GM18907 (cell line): ENCODE measurements around the gene CGB1.
"Not testable (repeated sequence)": the region's sequence is repeated elsewhere in the genome, so short reads cannot be mapped to it uniquely, and the experiment has no call there.

Experiments
- ATAC-seq: cut with Tn5 transposase; IDR thresholded peaks from one replicate; pipeline ENCODE4 v1.9.1; 2021; ENCODE audit warnings: mild to moderate bottlenecking, moderate library complexity; ENCODE audit not compliant: unreplicated experiment

CGB1 gene

DNA sequence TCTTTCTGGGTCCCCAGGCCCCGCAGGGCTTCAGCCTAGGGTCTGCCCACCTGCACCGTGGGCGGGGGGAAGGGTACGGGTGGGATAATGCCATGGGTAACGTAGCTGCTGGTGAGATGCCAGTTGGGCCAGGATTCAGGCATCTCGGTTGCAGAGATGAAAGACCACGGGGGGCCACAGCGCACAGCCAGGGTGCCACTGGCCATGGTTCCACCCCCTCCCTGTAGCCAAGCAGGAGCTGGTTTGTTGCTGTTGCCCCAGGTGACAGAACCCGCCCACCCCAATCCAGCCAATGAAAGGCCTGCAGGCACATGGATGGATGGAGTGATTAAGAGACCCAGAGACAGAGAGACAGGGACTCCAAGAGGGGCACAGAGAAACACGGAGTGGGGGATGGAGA is 21.9 kb upstream of the CGB1 start:
- ATAC-seq = no peak

DNA sequence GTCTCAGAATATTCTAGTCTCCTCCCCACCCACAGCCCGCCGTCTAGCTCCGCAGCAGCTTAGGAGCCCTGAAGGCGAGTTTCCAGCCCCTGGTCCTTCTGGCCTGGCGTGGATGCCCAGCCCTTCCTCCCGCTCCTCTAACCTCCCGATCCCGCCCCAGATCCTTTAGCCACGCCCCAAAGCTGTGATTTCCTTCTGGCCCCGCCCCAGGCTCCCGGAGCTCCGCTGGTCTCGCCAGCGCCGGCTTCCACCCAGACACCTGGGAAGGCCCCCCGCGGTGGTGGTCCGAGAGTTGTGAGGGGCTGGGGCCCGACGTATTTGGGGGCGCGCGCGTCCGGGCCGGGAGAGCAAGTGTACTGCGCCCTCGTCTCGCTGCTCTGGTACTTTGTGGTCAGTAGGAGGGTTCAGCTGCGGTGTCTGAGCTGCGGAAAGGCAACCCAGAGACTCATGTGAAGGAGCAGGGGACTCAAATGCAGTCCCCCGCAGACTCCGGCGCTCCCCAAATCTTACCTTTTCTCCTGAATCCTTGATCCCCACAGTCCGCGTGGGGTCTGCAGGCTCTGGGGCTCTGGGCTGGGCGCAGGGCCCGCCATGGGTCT is 21.0 kb upstream of the CGB1 start, which contains the start of gene CGB7:
TSS of gene CGB7 (minus strand) at position 114 of the 599 bp plus-strand sequence. CDS start 2,374 bp downstream, outside the sequence.
- no peak for ATAC-seq

DNA sequence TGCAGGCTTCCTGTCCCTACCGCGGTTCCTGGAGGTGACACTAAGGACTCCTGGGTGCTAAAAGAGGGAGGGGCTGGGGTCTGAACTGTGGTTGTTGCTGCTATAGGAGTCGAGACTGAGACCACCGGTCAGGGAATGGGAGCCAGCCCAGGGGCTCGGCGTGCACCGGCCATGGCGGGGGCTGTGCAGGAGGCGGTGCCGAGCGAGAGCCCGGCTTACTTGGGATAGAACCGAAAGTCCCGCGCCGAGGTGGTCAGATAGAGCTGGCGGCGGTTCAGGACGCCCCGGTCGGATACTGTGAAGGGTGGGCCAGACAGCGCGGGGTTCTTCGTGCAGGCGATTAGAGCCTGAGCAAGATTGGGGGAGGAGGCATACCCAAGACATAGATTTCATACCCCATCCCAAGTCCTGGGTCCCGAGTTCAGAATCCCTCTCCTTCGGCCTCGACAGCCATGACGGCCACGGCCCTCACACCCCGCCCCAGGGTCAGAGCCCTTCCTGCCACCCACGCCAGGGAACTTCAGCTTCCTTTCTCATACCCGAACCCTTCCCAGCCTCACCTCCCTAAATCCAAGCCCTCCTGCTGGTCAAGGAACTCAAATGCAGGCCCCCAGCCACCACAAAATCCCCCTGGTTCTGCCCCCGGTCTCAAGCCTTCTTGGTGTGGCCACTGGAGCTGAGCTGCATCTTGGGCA is 20.4 kb upstream of the CGB1 start:
- ATAC-seq = not testable (repeated sequence)

DNA sequence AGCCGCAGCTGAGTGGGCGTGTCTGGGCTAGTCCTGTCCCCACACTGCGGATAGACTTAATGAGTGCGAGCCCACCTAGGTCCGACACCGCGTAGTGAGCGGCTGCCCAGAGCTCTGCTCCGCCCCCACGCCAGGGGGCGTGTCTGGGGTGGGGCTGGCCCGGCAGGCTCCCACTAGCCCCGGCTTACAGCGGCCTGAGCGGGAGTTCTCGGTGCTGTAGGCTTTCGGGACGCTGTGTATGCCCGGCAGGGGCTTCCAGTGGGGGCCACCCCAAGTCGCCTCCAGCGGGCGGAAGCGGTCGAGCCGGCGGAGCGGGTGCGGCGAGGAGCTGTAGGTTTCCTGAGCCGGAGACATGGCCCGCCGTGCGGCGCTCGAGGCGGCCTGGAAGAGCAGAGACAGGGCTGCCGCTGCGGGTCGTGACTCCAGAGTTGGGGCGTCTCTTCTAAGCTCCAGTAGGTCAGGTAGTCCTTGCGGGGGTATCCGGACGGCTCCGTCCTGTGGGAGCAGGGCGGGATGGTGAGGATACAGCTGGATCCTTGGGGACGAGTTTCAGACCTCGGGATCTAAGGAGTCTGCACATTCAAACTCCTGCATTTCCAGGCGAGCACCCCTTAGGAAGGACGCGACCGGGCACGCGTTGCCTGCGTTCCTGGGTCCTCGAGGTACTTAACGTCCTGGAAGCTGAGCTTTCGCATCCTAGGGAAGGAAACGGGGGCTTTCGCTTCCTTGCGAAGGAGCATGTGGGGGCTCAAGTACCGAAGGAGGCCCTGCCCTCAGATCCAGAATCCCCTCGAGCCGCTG is 19.6 kb upstream of the CGB1 start:
- no peak for ATAC-seq

DNA sequence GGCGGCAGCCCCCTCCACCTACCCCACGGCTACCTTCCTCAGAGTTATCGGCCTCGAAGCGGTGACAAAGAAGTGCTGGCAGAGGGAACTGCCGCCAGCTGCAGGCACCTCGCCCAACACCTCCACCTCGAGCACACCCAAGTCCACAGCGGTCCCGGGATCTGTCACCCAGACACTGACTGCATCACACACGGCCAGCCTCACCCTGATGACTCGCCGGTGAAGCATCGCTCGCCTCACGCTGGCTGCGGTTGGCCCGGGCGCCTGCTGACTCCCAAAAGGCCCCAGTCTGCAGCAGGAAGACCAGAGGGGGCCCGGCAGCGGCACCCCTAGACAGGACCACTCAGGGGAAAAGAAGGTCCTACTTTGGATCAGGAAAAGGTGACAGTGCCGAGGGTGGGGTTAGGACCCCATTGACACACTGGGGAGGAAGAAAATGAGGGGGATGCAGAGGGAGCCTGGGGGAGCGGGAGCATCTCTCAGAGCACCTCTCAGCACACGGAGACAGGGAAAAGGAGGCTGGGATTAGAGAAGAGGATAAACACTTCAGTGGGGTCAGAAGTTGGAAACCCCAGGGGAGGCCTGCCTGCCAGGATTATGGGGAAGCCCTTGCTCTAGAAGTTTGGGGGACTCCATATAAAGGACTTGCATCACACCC is 13.8 kb upstream of the CGB1 start:
- ATAC-seq = not testable (repeated sequence)

DNA sequence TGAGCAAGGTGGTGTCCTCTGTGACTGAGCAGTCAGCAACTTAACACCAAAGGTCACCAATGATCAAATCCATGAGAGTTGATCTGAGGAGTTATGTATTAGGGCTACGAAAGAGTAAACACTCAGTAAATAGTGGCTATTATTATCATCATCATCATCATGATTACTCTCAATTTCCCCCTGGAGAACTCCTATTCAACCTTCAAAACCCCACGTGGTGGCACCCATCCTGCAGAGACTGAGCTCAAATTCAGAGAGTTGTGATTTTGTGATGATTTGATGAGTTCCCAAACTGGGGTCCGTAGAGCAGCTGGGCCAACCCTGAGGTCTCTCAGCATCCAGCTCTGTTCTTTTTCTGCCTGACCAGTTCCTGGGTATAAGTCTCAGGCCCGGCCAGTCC is 13.1 kb upstream of the CGB1 start:
- ATAC-seq = not testable (repeated sequence)

DNA sequence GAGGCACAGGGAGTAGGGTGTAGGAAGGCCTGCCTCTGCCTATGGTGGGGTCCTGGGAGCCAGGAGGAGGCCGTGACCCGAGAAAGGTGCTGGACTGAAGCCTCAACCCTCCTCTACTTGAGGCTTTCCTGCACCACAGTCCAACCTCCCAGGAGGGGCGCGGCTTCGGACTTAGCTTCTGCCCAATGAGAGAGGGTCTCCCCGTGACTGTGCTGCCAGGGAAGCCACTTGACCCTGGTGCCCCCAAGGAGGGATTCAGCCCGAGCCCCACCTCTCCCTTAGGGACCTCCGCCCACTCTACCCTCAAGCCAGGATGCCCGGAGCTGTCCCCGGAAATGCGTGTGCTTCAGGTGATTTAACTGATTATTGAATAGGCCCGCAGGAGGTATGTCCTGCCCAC is 12.3 kb upstream of the CGB1 start, which contains the start of gene CGB8:
TSS of gene CGB8 (minus strand) at position 101 of the 400 bp plus-strand sequence. CDS start 372 bp downstream, outside the sequence.
- not testable (repeated sequence) for ATAC-seq

DNA sequence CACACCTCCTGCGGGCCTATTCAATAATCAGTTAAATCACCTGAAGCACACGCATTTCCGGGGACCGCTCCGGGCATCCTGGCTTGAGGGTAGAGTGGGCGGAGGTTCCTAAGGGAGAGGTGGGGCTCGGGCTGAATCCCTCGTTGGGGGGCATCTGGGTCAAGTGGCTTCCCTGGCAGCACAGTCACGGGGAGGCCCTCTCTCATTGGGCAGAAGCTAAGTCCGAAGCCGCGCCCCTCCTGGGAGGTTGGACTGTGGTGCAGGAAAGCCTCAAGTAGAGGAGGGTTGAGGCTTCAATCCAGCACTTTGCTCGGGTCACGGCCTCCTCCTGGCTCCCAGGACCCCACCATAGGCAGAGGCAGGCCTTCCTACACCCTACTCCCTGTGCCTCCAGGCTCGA is 6.9 kb upstream of the CGB1 start, which contains the start of gene CGB5:
TSS of gene CGB5 (plus strand) at position 301 of the 400 bp plus-strand sequence. CDS start 362 bp downstream, outside the sequence.
- ATAC-seq = not testable (repeated sequence)

DNA sequence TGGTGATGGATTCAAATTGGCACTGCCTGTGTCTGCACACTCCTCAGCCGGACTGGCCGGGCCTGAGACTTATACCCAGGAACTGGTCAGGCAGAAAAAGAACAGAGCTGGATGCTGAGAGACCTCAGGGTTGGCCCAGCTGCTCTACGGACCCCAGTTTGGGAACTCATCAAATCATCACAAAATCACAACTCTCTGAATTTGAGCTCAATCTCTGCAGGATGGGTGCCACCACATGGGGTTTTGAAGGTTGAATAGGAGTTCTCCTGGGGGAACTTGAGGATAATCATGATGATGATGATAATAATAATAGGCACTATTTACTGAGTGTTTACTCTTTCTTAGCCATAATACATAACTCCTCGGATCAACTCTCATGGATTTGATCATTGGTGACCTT is 6.0 kb upstream of the CGB1 start:
- ATAC-seq = not testable (repeated sequence)

DNA sequence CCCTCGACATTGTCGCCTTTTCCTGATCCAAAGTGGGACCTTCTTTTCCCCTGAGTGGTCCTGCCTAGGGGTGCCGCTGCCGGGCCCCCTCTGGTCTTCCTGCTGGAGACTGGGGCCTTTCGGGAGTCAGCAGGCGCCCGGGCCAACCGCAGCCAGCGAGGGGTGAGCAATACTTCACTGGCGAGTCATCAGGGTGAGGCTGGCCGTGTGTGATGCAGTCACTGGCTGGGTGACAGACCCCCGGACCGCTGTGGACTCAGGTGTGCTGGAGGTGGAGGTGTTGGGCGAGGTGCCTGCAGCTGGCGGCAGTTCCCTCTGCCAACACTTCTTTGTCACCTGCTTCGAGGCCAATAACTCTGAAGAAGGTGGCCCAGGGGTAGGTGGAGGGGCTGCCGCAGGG is 5.5 kb upstream of the CGB1 start:
- no peak for ATAC-seq

DNA sequence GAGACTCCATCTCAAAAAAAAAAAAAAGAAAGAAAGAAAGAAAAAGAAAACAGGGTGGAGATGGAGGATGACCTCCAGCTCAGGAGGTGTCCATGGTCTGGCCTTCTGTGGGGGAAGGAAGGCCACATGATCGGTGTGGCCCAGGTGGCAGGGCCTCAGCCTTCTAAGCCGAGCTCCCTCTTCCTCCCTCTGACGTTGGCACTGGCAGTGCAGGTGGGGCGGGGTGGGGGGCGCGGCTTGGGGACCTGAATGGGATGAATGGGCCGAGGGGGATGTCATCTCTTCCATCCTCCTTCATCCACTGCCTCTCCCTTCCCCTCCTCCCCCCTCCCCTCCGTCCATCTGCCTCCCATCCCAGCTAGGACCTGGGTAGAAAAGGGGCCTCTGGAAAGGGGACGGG is 3.0 kb upstream of the CGB1 start:
- ATAC-seq = not testable (repeated sequence)

DNA sequence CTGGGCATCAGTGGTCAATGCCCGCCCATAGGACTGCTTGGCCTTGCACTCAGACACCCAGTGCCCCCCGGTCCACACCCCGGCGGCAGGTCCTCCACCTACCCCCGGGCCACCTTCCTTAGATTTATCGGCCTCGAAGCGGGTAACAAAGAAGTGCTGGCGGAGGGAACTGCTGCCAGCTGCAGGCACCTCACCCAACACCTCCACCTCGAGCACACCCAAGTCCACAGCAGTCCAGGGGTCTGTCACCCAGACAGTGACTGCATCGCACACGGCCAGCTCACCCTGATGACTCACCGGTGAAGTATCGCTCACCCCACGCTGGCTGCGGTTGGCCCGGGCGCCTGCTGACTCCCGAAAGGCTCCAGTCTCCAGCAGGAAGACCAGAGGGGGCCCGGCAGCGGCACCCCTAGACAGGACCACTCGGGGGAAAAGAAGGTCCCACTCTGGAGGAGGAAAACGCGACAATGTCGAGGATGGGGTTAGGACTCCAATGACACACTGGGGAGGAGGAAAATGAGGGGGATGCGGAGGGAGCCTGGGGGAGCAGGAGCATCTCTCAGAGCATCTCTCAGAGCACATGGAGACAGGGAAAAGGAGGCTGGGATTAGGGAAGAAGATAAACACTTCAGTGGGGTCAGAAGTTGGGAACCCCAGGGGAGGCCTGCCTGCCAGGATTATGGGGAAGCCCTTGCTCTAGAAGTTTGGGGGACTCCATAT is 2.0 kb upstream of the CGB1 start:
- ATAC-seq = not testable (repeated sequence)

DNA sequence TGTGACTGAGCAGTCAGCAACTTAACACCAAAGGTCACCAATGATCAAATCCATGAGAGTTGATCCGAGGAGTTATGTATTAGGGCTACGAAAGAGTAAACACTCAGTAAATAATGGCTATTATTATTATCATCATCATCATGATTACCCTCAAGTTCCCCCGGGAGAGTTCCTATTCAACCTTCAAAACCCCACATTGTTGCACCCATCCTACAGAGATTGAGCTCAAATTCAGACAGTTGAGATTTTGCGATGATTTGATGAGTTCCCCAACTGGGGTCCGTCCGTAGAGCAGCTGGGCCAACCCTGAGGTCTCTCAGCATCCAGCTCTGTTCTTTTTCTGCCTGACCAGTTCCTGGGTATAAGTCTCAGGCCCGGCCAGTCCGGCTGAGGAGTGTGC is 1.4 kb upstream of the CGB1 start:
- ATAC-seq = not testable (repeated sequence)

DNA sequence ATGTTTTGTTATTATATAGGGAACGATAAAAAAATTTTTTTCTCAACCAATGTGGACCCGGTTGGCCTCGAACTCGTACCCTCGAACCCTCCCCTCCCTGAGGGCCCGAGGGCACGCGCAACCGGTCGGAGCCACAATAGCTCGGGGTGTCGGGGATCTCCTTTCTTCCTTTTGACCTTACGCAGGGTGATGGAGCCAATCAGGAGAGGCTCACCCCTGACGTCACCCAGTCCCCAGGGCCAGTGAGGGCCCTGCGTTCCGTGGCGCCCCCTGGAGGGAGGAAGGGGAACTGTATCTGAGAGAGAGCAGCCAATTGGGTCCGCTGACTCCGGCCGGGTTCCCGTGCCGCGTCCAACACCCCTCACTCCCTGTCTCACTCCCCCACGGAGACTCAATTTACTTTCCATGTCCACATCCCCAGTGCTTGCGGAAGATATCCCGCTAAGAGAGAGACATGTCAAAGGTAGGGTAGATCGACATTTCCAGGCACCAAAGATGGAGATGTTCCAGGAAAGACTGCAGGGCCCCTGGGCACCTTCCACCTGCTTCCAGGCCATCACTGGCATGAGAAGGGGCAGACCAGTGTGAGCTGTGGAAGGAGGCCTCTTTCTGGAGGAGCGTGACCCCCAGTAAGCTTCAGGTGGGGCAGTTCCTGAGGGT is 4.9 kb downstream of the CGB1 start, which contains the start of gene CGB2:
TSS of gene CGB2 (plus strand) at position 249 of the 660 bp plus-strand sequence. CDS start at position 455, 206 bp downstream.
- not testable (repeated sequence) for ATAC-seq

DNA sequence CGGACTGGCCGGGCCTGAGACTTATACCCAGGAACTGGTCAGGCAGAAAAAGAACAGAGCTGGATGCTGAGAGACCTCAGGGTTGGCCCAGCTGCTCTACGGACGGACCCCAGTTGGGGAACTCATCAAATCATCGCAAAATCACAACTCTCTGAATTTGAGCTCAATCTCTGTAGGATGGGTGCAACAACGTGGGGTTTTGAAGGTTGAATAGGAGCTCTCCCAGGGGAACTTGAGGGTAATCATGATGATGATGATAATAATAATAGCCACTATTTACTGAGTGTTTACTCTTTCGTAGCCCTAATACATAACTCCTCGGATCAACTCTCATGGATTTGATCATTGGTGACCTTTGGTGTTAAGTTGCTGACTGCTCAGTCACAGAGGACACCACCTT is 6.4 kb downstream of the CGB1 start:
- not testable (repeated sequence) for ATAC-seq

DNA sequence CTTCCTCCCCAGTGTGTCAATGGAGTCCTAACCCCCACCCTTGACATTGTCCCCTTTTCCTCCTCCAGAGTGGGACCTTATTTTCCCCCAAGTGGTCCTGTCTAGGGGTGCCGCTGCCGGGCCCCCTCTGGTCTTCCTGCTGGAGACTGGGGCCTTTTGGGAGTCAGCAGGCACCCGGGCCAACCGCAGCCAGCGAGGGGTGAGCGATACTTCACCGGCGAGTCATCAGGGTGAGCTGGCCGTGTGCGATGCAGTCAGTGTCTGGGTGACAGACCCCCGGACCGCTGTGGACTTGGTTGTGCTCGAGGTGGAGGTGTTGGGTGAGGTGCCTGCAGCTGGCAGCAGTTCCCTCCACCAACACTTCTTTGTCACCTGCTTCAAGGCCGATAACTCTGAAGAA is 6.9 kb downstream of the CGB1 start:
- ATAC-seq = not testable (repeated sequence)

DNA sequence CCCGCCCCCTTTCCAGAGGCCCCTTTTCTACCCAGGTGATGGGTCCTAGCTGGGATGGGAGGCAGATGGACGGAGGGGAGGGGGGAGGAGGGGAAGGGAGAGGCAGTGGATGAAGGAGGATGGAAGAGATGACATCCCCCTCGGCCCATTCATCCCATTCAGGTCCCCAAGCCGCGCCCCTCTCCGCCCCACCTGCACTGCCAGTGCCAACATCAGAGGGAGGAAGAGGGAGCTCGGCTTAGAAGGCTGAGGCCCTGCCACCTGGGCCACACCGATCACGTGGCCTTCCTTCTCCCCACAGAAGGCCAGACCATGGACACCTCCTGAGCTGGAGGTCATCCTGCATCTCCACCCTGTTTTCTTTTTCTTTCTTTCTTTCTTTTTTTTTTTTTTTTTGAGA is 8.0 kb downstream of the CGB1 start:
- not testable (repeated sequence) for ATAC-seq

DNA sequence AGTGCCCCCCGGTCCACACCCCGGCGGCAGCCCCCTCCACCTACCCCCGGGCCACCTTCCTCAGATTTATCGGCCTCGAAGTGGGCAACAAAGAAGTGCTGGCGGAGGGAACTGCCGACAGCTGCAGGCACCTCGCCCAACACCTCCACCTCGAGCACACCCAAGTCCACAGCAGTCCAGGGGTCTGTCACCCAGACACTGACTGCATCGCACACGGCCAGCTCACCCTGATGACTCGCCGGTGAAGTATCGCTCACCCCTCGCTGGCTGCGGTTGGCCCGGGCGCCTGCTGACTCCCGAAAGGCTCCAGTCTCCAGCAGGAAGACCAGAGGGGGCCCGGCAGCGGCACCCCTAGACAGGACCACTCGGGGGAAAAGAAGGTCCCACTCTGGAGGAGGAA is 11.1 kb downstream of the CGB1 start:
- ATAC-seq = not testable (repeated sequence)

DNA sequence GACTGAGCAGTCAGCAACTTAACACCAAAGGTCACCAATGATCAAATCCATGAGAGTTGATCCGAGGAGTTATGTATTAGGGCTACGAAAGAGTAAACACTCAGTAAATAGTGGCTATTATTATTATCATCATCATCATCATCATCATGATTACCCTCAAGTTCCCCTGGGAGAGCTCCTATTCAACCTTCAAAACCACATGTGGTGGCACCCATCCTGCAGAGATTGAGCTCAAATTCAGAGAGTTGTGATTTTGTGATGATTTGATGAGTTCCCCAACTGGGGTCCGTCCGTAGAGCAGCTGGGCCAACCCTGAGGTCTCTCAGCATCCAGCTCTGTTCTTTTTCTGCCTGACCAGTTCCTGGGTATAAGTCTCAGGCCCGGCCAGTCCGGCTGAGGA is 11.6 kb downstream of the CGB1 start:
- ATAC-seq = not testable (repeated sequence)
